MM.1S (cell line): ENCODE data around the gene FOXN4.

Source experiments
- DNase-seq: peaks from one replicate; pipeline ENCODE4 v3.0.0-alpha.2; 2015
- H2AFZ ChIP-seq: fragments of 300-600 bp; sonication (generic); 2 replicates; pipeline ENCODE4 v1.6.0; 2016; ENCODE audit warnings: antibody characterized with exemption, low read length
- H3F3A ChIP-seq: fragments of 300-600 bp; sonication (generic); 2 replicates; pipeline ENCODE4 v1.6.1; 2016; ENCODE audit warnings: mild to moderate bottlenecking, antibody characterized with exemption, low read length, moderate library complexity, mixed read lengths; ENCODE audit not compliant: insufficient read depth
- H3K27ac ChIP-seq: fragments of 300-600 bp; sonication (generic); 2 replicates; pipeline ENCODE4 v1.5.1; 2016; ENCODE audit warnings: mild to moderate bottlenecking, low read length
- H3K27me3 ChIP-seq: fragments of 300-600 bp; sonication (generic); replicated peaks from 2 replicates; pipeline ENCODE4 v1.6.0; 2016; ENCODE audit warnings: low read length; ENCODE audit not compliant: insufficient read depth
- H3K36me3 ChIP-seq: fragments of 300-600 bp; sonication (generic); replicated peaks from 2 replicates; pipeline ENCODE4 v1.6.1; 2016; ENCODE audit warnings: mild to moderate bottlenecking, low read length, mixed read lengths; ENCODE audit not compliant: insufficient read depth
- H3K4me1 ChIP-seq: fragments of 300-600 bp; sonication (generic); 2 replicates; pipeline ENCODE4 v1.6.1; 2016; ENCODE audit warnings: low read length, mixed read lengths
- H3K4me2 ChIP-seq: fragments of 300-600 bp; sonication (generic); 2 replicates; pipeline ENCODE4 v1.6.0; 2016; ENCODE audit warnings: low read depth, low read length
- H3K4me3 ChIP-seq: fragments of 300-600 bp; sonication (generic); 2 replicates; pipeline ENCODE4 v1.5.1; 2016; ENCODE audit warnings: low read length, mixed read lengths
- H3K79me2 ChIP-seq: fragments of 300-600 bp; sonication (generic); 2 replicates; pipeline ENCODE4 v1.6.1; 2016; ENCODE audit warnings: mixed run types, low read length, mixed read lengths
- H3K9ac ChIP-seq: fragments of 300-600 bp; sonication (generic); 2 replicates; pipeline ENCODE4 v1.6.1; 2016; ENCODE audit warnings: low read length, mixed read lengths
- H3K9me2 ChIP-seq: fragments of 300-600 bp; sonication (generic); replicated peaks from 2 replicates; pipeline ENCODE4 v1.6.1; 2016; ENCODE audit warnings: mild to moderate bottlenecking, low read length, mixed read lengths; ENCODE audit not compliant: insufficient read depth
- H3K9me3 ChIP-seq: fragments of 300-600 bp; sonication (generic); replicated peaks from 2 replicates; pipeline ENCODE4 v1.6.1; 2016; ENCODE audit warnings: mild to moderate bottlenecking, low read length, mixed read lengths; ENCODE audit not compliant: insufficient read depth
- H4K20me1 ChIP-seq: fragments of 300-600 bp; sonication (generic); 2 replicates; pipeline ENCODE4 v1.6.1; 2016; ENCODE audit warnings: mild to moderate bottlenecking, low read length, moderate library complexity, mixed read lengths; ENCODE audit not compliant: insufficient read depth
- CTCF ChIP-seq: fragments of 300-600 bp; sonication (generic); IDR thresholded peaks from 2 replicates; pipeline ENCODE4 v1.5.1; 2016; ENCODE audit warnings: antibody characterized with exemption, low read length, mixed read lengths
- EZH2 ChIP-seq: fragments of 300-600 bp; sonication (generic); optimal IDR thresholded peaks from 2 replicates; pipeline ENCODE3; 2017; ENCODE audit warnings: low read depth, mild to moderate bottlenecking, antibody characterized with exemption, low read length, mixed read lengths
- EZH2phosphoT487 ChIP-seq: fragments of 300-600 bp; sonication (generic); IDR thresholded peaks from 2 replicates; pipeline ENCODE4 v1.6.1; 2018; ENCODE audit warnings: antibody characterized with exemption, low read length

The FOXN4 gene

GRCh38 chr12:109253913-109254544 lies 55.1 kb downstream of the FOXN4 start:
- Histone ChIP-seq H3K4me2 (no peak overlapping the region), H3K9me3 (no peaks in the 10 kb centered on the region), H2AFZ (no peak overlapping the region), H3K27ac (no peak overlapping the region), H3K79me2 (no peaks in the 10 kb centered on the region), H3K27me3 (no peaks in the 10 kb centered on the region), H3K4me1 (no peaks in the 10 kb centered on the region), H3K9me2 (no peaks in the 10 kb centered on the region), H4K20me1 (no peaks in the 10 kb centered on the region), H3K9ac (no peak overlapping the region), H3F3A (no peaks in the 10 kb centered on the region), H3K36me3 (no peaks in the 10 kb centered on the region), H3K4me3 (no peak overlapping the region)
- no peak for DNase-seq
- TF ChIP-seq CTCF (no peak), EZH2 (no peak), EZH2phosphoT487 (no peak)

- Histone ChIP-seq H3K27me3 (no peaks in the 10 kb centered on the region), H3K4me3 (no peak overlapping the region), H3K4me1 (no peaks in the 10 kb centered on the region), H3F3A (no peaks in the 10 kb centered on the region), H4K20me1 (no peaks in the 10 kb centered on the region), H3K9me2 (no peaks in the 10 kb centered on the region), H3K9me3 (no peaks in the 10 kb centered on the region), H3K9ac (no peak overlapping the region), H3K27ac (no peak overlapping the region), H3K79me2 (no peaks in the 10 kb centered on the region), H2AFZ (no peak overlapping the region), H3K36me3 (no peaks in the 10 kb centered on the region), H3K4me2 (no peak overlapping the region)
- no peak for TF ChIP-seq EZH2phosphoT487
- DNase-seq, result no peak
Observed at GRCh38 chr12:109252799-109253198, 56.3 kb downstream of the FOXN4 start.

GRCh38 chr12:109250523-109250922 lies 58.6 kb downstream of the FOXN4 start:
- H3K9me2 ChIP-seq, result no peaks in the 10 kb centered on the region
- H2AFZ ChIP-seq, result no peak overlapping the region
- no peaks in the 10 kb centered on the region for H4K20me1 ChIP-seq
- H3K4me1 ChIP-seq, result no peaks in the 10 kb centered on the region
- no peak overlapping the region for H3K4me2 ChIP-seq
- no peak for TF ChIP-seq EZH2
- no peak for TF ChIP-seq EZH2phosphoT487
- TF ChIP-seq CTCF, result no peak
- no peak overlapping the region for H3K4me3 ChIP-seq
- H3K9me3 ChIP-seq, result no peaks in the 10 kb centered on the region
- H3K79me2 ChIP-seq, result no peaks in the 10 kb centered on the region
- no peaks in the 10 kb centered on the region for H3K27me3 ChIP-seq
- no peaks in the 10 kb centered on the region for H3F3A ChIP-seq
- H3K36me3 ChIP-seq, result no peaks in the 10 kb centered on the region
- H3K27ac ChIP-seq, result no peak overlapping the region
- DNase-seq, result no peak
- no peak overlapping the region for H3K9ac ChIP-seq

GRCh38 chr12:109247831-109248654 lies 61.0 kb downstream of the FOXN4 start:
- Histone ChIP-seq H3K79me2 (no peaks in the 10 kb centered on the region), H3K36me3 (no peaks in the 10 kb centered on the region), H3K4me1 (no peaks in the 10 kb centered on the region), H3K9ac (no peak overlapping the region), H3K4me2 (no peak overlapping the region), H3F3A (no peaks in the 10 kb centered on the region), H3K9me3 (no peaks in the 10 kb centered on the region), H3K4me3 (no peak overlapping the region), H3K27ac (no peak overlapping the region), H3K27me3 (no peaks in the 10 kb centered on the region), H3K9me2 (no peaks in the 10 kb centered on the region), H4K20me1 (no peaks in the 10 kb centered on the region), H2AFZ (no peak overlapping the region)
- no peak for TF ChIP-seq EZH2phosphoT487
- no peak for TF ChIP-seq EZH2
- TF ChIP-seq CTCF, result no peak
- DNase-seq, result no peak
